ENCODE data around the gene CARNS1. TPM values are rescaled to one million over a fixed set of nuclear protein-coding genes. Genes with fewer than 3 reads are reported as not detected.
A peak's percentile ranks its signal among the peaks of the same experiment; 100 is the strongest.

The CARNS1 gene
- total and polyA plus RNA-seq, 10 donors, result 1.0 to 4.4 (median 2.0) TPM

GRCh38 chr11:67373648-67374570, 41.6 kb upstream of the CARNS1 start:
- Histone ChIP-seq H3K27me3 (replicated peaks in 1 of 7) (peaks cover 0 to 18% (median 0%) of the 10 kb centered on the region in 7 donors), H3K4me1 (peaks cover 32 to 68% (median 52%) of the 10 kb centered on the region in 6 donors), H3K27ac (peak overlapping the region; percentile 85 to 96 (median 93)), H3K4me3 (peak overlapping the region; percentile 55 to 78 (median 62)), H3K9me3 (no peaks in the 10 kb centered on the region), H3K36me3 (no peaks in the 10 kb centered on the region)
- intact Hi-C loops (cut with DNase I; ENCODE audit: low total_unique reads), result no loop called here
- peak in 2 of 3 donors; percentile 51 to 68 for TF ChIP-seq POLR2AphosphoS5 (IDR thresholded peaks at IDR 0.05)
- no peak for TF ChIP-seq POLR2A (IDR thresholded peaks at IDR 0.05)
- peak; percentile 49 to 78 (median 64) for TF ChIP-seq CTCF (IDR thresholded peaks at IDR 0.05 in 8 of 11, conservative IDR thresholded peaks at IDR 0.05 in 3 of 11)
- DNase-seq, result peak; percentile 94
- WGBS, 5 donors, result 5 to 9% (median 5%) methylated on average over 37 to 40 of the region's 40 CpGs

- TF ChIP-seq CTCF (IDR thresholded peaks at IDR 0.05 in 8 of 11, conservative IDR thresholded peaks at IDR 0.05 in 3 of 11) (no peak), POLR2AphosphoS5 (IDR thresholded peaks at IDR 0.05) (no peak), POLR2A (IDR thresholded peaks at IDR 0.05) (no peak)
- Histone ChIP-seq H3K4me1 (peaks cover 24 to 68% (median 47%) of the 10 kb centered on the region in 6 donors), H3K27me3 (replicated peaks in 1 of 7) (peaks cover 0 to 18% (median 0%) of the 10 kb centered on the region in 7 donors), H3K9me3 (no peaks in the 10 kb centered on the region), H3K36me3 (no peaks in the 10 kb centered on the region), H3K4me3 (peak overlapping the region in 1 of 8 donors; percentile 78), H3K27ac (peak overlapping the region in 6 of 8 donors; percentile 8 to 96 (median 93))
- intact Hi-C loops (cut with DNase I; ENCODE audit: low total_unique reads), result no loop called here
- DNase-seq, result peak; percentile 78
- WGBS, 5 donors, result 22 to 47% (median 37%) methylated on average over 8 to 9 of the region's 9 CpGs
These were observed 40.8 kb upstream of the CARNS1 start for GRCh38 chr11:67374571-67375281.

- H3K36me3 ChIP-seq, result no peaks in the 10 kb centered on the region
- DNase-seq, result no peak
- no peaks in the 10 kb centered on the region for H3K9me3 ChIP-seq
- H3K27ac ChIP-seq, result peak overlapping the region in 1 of 8 donors; percentile 95
- H3K27me3 ChIP-seq (replicated peaks in 1 of 7), result peaks cover 0 to 18% (median 0%) of the 10 kb centered on the region in 7 donors
- WGBS, 5 donors, result 53 to 64% (median 55%) methylated on average over 15 of the region's 15 CpGs
- H3K4me3 ChIP-seq, result no peak overlapping the region
- H3K4me1 ChIP-seq, result peaks cover 24 to 68% (median 40%) of the 10 kb centered on the region in 6 donors
- TF ChIP-seq POLR2AphosphoS5 (IDR thresholded peaks at IDR 0.05), result no peak
- TF ChIP-seq CTCF (IDR thresholded peaks at IDR 0.05 in 8 of 11, conservative IDR thresholded peaks at IDR 0.05 in 3 of 11), result no peak
- no peak for TF ChIP-seq POLR2A (IDR thresholded peaks at IDR 0.05)
- intact Hi-C loops (cut with DNase I; ENCODE audit: low total_unique reads), result no loop called here
These were observed 40.0 kb upstream of the CARNS1 start for GRCh38 chr11:67375320-67376055.

All from spleen (tissue), 11 donors.